Measurements from ENCODE around the gene PLXNA4. TPM values are rescaled to one million over a fixed set of nuclear protein-coding genes. Genes with fewer than 3 reads are reported as not detected.

Gene PLXNA4
- total and polyA plus RNA-seq, 4 donors = 0.04 to 1.1 (median 0.41) TPM

- Histone ChIP-seq H3K36me3 (ENCODE audit: control insufficient read depth in 4 of 4, insufficient read depth in 3 of 4, low read depth in 1 of 4, low read length in 3 of 4) (no peaks in the 10 kb centered on the region), H3K9ac (ENCODE audit: low read depth in 1 of 2, low read length in 2 of 2) (no peak overlapping the region), H3K27me3 (ENCODE audit: control insufficient read depth in 4 of 4, insufficient read depth in 4 of 4, low read length in 3 of 4) (no peaks in the 10 kb centered on the region), H3K9me3 (ENCODE audit: control insufficient read depth in 4 of 4, low read length in 3 of 4) (peaks cover 0 to 7% (median under 1%) of the 10 kb centered on the region in 4 donors), H3K4me1 (ENCODE audit: control insufficient read depth in 4 of 4, insufficient read depth in 4 of 4, low read length in 3 of 4) (peaks cover 0 to 7% (median 3%) of the 10 kb centered on the region in 4 donors), H3K27ac (ENCODE audit: low read depth in 1 of 2, low read length in 2 of 2) (peak overlapping the region in 1 of 2 donors; percentile 18), H3K4me3 (ENCODE audit: low read depth in 1 of 3, low read length in 3 of 3) (no peak overlapping the region)
- TF ChIP-seq HNF4G (IDR thresholded peaks at IDR 0.05) (no peak), FOXA1 (IDR thresholded peaks at IDR 0.05) (no peak), SP1 (IDR thresholded peaks at IDR 0.05) (no peak), JUND (IDR thresholded peaks at IDR 0.05) (no peak), MAX (IDR thresholded peaks at IDR 0.05) (no peak), HNF4A (conservative IDR thresholded peaks at IDR 0.05) (no peak), EGR1 (IDR thresholded peaks at IDR 0.05; ENCODE audit: low read depth in 2 of 2) (no peak), FOXA2 (IDR thresholded peaks at IDR 0.05) (no peak), NR2F2 (IDR thresholded peaks at IDR 0.05) (no peak), RAD21 (IDR thresholded peaks at IDR 0.05) (no peak), GABPA (IDR thresholded peaks at IDR 0.05 in 1 of 2, conservative IDR thresholded peaks at IDR 0.05 in 1 of 2) (no peak)
- TF ChIP-seq, protein P1, sequence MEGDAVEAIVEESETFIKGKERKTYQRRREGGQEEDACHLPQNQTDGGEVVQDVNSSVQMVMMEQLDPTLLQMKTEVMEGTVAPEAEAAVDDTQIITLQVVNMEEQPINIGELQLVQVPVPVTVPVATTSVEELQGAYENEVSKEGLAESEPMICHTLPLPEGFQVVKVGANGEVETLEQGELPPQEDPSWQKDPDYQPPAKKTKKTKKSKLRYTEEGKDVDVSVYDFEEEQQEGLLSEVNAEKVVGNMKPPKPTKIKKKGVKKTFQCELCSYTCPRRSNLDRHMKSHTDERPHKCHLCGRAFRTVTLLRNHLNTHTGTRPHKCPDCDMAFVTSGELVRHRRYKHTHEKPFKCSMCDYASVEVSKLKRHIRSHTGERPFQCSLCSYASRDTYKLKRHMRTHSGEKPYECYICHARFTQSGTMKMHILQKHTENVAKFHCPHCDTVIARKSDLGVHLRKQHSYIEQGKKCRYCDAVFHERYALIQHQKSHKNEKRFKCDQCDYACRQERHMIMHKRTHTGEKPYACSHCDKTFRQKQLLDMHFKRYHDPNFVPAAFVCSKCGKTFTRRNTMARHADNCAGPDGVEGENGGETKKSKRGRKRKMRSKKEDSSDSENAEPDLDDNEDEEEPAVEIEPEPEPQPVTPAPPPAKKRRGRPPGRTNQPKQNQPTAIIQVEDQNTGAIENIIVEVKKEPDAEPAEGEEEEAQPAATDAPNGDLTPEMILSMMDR (IDR thresholded peaks at IDR 0.05; ENCODE audit: low read depth, low read length, missing input control) = no peak
- TF ChIP-seq, protein P2, sequence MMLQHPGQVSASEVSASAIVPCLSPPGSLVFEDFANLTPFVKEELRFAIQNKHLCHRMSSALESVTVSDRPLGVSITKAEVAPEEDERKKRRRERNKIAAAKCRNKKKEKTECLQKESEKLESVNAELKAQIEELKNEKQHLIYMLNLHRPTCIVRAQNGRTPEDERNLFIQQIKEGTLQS (IDR thresholded peaks at IDR 0.05) = no peak
- WGBS = 96% methylated on average over 1 of the region's 1 CpG
- no peak for DNase-seq (ENCODE audit: low spot score)
Observed at GRCh38 chr7:132367004-132367403, 209.3 kb downstream of the PLXNA4 start.

- Histone ChIP-seq H3K9ac (ENCODE audit: low read depth in 1 of 2, low read length in 2 of 2) (no peak overlapping the region), H3K9me3 (ENCODE audit: control insufficient read depth in 4 of 4, low read length in 3 of 4) (peaks cover 0 to 7% (median under 1%) of the 10 kb centered on the region in 4 donors), H3K27me3 (ENCODE audit: control insufficient read depth in 4 of 4, insufficient read depth in 4 of 4, low read length in 3 of 4) (no peaks in the 10 kb centered on the region), H3K36me3 (ENCODE audit: control insufficient read depth in 4 of 4, insufficient read depth in 3 of 4, low read depth in 1 of 4, low read length in 3 of 4) (no peaks in the 10 kb centered on the region), H3K4me3 (ENCODE audit: low read depth in 1 of 3, low read length in 3 of 3) (no peak overlapping the region), H3K4me1 (ENCODE audit: control insufficient read depth in 4 of 4, insufficient read depth in 4 of 4, low read length in 3 of 4) (peaks cover 0 to 7% (median 3%) of the 10 kb centered on the region in 4 donors), H3K27ac (ENCODE audit: low read depth in 1 of 2, low read length in 2 of 2) (no peak overlapping the region)
- DNase-seq (ENCODE audit: low spot score) = no peak
- 89% methylated on average over 5 of the region's 5 CpGs for WGBS
- TF ChIP-seq, protein P1 (IDR thresholded peaks at IDR 0.05; ENCODE audit: low read depth, low read length, missing input control) = no peak
- TF ChIP-seq MAX (IDR thresholded peaks at IDR 0.05) (no peak), GABPA (IDR thresholded peaks at IDR 0.05 in 1 of 2, conservative IDR thresholded peaks at IDR 0.05 in 1 of 2) (no peak), HNF4A (conservative IDR thresholded peaks at IDR 0.05) (no peak), HNF4G (IDR thresholded peaks at IDR 0.05) (no peak), RXRA (IDR thresholded peaks at IDR 0.05) (no peak), YY1 (IDR thresholded peaks at IDR 0.05) (no peak), NR2F2 (IDR thresholded peaks at IDR 0.05) (no peak), SP1 (IDR thresholded peaks at IDR 0.05) (no peak), JUND (IDR thresholded peaks at IDR 0.05) (no peak), EGR1 (IDR thresholded peaks at IDR 0.05; ENCODE audit: low read depth in 2 of 2) (no peak), FOXA1 (IDR thresholded peaks at IDR 0.05) (no peak), FOXA2 (IDR thresholded peaks at IDR 0.05) (no peak), ZBTB33 (IDR thresholded peaks at IDR 0.05) (no peak), REST (IDR thresholded peaks at IDR 0.05) (no peak), RAD21 (IDR thresholded peaks at IDR 0.05) (no peak), TAF1 (conservative IDR thresholded peaks at IDR 0.05) (no peak)
- TF ChIP-seq, protein P2 (IDR thresholded peaks at IDR 0.05) = no peak
Observed at GRCh38 chr7:132364226-132364625, 212.0 kb downstream of the PLXNA4 start.
